Mesodermal cell (in vitro differentiated cells): ENCODE measurements around the gene MEGF10.

Experiments used
- H3K27ac ChIP-seq: 2 replicates; pipeline ENCODE4 v1.7.0; 2013; ENCODE audit warnings: mild to moderate bottlenecking, low read depth, low read length, moderate library complexity; ENCODE audit not compliant: severe bottlenecking
- H3K36me3 ChIP-seq: 2 replicates; pipeline ENCODE4 v1.7.1; 2013; ENCODE audit warnings: mild to moderate bottlenecking, low read length, moderate library complexity; ENCODE audit not compliant: control insufficient read depth, insufficient read depth
- H3K4me1 ChIP-seq: one replicate; pipeline ENCODE4 v1.7.1; 2013; ENCODE audit warnings: mild to moderate bottlenecking, low read length; ENCODE audit not compliant: insufficient read depth, control insufficient read depth, poor library complexity, severe bottlenecking
- H3K4me3 ChIP-seq: 2 replicates; pipeline ENCODE4 v1.7.0; 2013; ENCODE audit warnings: low read length, control low read depth, mild to moderate bottlenecking; ENCODE audit not compliant: insufficient read depth, poor library complexity, severe bottlenecking; ENCODE audit errors: extremely low read depth
- H3K9me3 ChIP-seq: 2 replicates; pipeline ENCODE4 v1.7.1; 2013; ENCODE audit warnings: mild to moderate bottlenecking, low read length, moderate library complexity; ENCODE audit not compliant: control insufficient read depth
- WGBS, 2 experiments: methylation state at CpG; one replicate each; pipeline ENCODE4 v1.1.5; 2013; ENCODE audit warnings: missing lambda C conversion rate in 2 of 2; ENCODE audit not compliant: insufficient coverage in 2 of 2; 5-methylcytosine and 5-hydroxymethylcytosine counted together

MEGF10 gene

GRCh38 chr5:127396490-127397155, 106.0 kb downstream of the MEGF10 start:
- H3K4me1 ChIP-seq: peaks cover 2% of the 10 kb centered on the region
- WGBS, 2 experiments: 94 to 96% methylated on average over 13 to 15 of the region's 15 CpGs
- no peaks in the 10 kb centered on the region for H3K9me3 ChIP-seq
- H3K36me3 ChIP-seq: no peaks in the 10 kb centered on the region
- no peak overlapping the region for H3K4me3 ChIP-seq
- H3K27ac ChIP-seq: no peak overlapping the region

- 73 to 82% methylated on average over 2 of the region's 2 CpGs for WGBS, 2 experiments
- H3K4me3 ChIP-seq: no peak overlapping the region
- H3K9me3 ChIP-seq: no peaks in the 10 kb centered on the region
These were observed 107.9 kb downstream of the MEGF10 start for GRCh38 chr5:127398508-127398907.

DNA sequence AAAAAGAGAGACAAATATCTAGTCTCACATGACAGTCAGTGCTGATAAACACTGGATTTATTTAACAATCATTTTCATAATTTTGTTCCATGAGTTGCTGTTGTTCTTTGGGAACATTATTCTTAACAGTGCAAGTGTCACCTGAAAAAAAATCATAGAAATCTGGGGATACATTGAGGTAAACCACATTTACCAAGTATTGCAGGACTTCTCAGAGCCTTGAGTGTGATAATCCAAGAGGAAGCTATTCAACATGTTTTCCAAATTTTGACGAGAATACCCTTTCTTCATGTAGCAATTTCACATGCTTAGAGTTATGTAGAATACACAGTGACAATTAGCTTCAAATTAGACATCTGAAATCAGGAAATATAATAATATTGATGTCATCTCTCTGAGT, 108.5 kb downstream of the MEGF10 start:
- peaks cover 2% of the 10 kb centered on the region for H3K4me1 ChIP-seq
- H3K9me3 ChIP-seq: no peaks in the 10 kb centered on the region
- H3K36me3 ChIP-seq: no peaks in the 10 kb centered on the region
- H3K27ac ChIP-seq: no peak overlapping the region
- WGBS, 2 experiments: no CpG with 5 or more reads among the region's 1 CpG
- H3K4me3 ChIP-seq: no peak overlapping the region

More at GRCh38 chr5:127398508-127398907, 107.9 kb downstream of the MEGF10 start:
- H3K4me1 ChIP-seq: peaks cover 2% of the 10 kb centered on the region
- no peak overlapping the region for H3K27ac ChIP-seq
- H3K36me3 ChIP-seq: no peaks in the 10 kb centered on the region

- no peak overlapping the region for H3K4me3 ChIP-seq
- H3K27ac ChIP-seq: no peak overlapping the region
- H3K36me3 ChIP-seq: no peaks in the 10 kb centered on the region
- H3K4me1 ChIP-seq: peaks cover 2% of the 10 kb centered on the region
- no peaks in the 10 kb centered on the region for H3K9me3 ChIP-seq
- WGBS, 2 experiments: 83 to 100% methylated on average over 1 of the region's 1 CpG
These were observed 109.9 kb downstream of the MEGF10 start for GRCh38 chr5:127400539-127400938.

- Histone ChIP-seq H3K27ac (no peak overlapping the region), H3K4me1 (peaks cover 3% of the 10 kb centered on the region), H3K9me3 (no peaks in the 10 kb centered on the region), H3K36me3 (no peaks in the 10 kb centered on the region), H3K4me3 (no peak overlapping the region)
- WGBS, 2 experiments: 83 to 100% methylated on average over 1 of the region's 5 CpGs
These were observed 110.5 kb downstream of the MEGF10 start for GRCh38 chr5:127400946-127401670.

- no peak overlapping the region for H3K27ac ChIP-seq
- no peaks in the 10 kb centered on the region for H3K9me3 ChIP-seq
- no peaks in the 10 kb centered on the region for H3K36me3 ChIP-seq
- 56 to 76% methylated on average over 3 to 4 of the region's 5 CpGs for WGBS, 2 experiments
- H3K4me1 ChIP-seq: peaks cover 10% of the 10 kb centered on the region
- H3K4me3 ChIP-seq: no peak overlapping the region
These were observed 111.8 kb downstream of the MEGF10 start for GRCh38 chr5:127402361-127402760.

DNA sequence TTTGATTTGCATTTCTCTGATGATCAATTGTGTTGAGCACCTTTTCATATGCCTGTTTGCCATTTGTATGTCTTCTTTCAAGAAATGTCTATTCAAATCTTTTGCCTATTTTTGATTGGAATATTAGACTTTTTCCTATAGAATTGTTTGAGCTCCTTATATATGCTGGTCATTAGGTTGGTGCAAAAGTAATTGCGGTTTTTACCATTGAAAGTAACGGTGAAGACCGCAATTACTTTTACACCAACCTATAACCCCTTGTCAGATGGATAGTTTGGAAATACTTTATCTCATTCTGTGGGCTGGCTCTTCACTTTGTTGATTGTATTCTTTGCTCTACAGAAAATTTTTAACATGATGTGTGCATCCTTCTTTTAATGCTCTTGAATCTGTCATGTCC, 113.6 kb downstream of the MEGF10 start:
- no CpG with 5 or more reads among the region's 3 CpGs for WGBS, 2 experiments
- H3K9me3 ChIP-seq: no peaks in the 10 kb centered on the region
- no peak overlapping the region for H3K4me3 ChIP-seq
- H3K27ac ChIP-seq: no peak overlapping the region
- H3K36me3 ChIP-seq: no peaks in the 10 kb centered on the region
- H3K4me1 ChIP-seq: peaks cover 10% of the 10 kb centered on the region

GRCh38 chr5:127406326-127407121, 115.9 kb downstream of the MEGF10 start:
- no peak overlapping the region for H3K4me3 ChIP-seq
- H3K36me3 ChIP-seq: no peaks in the 10 kb centered on the region
- peaks cover 14% of the 10 kb centered on the region for H3K4me1 ChIP-seq
- WGBS, 2 experiments: 52 to 65% methylated on average over 6 of the region's 9 CpGs
- H3K9me3 ChIP-seq: no peaks in the 10 kb centered on the region
- H3K27ac ChIP-seq: peak overlapping the region; percentile 87

DNA sequence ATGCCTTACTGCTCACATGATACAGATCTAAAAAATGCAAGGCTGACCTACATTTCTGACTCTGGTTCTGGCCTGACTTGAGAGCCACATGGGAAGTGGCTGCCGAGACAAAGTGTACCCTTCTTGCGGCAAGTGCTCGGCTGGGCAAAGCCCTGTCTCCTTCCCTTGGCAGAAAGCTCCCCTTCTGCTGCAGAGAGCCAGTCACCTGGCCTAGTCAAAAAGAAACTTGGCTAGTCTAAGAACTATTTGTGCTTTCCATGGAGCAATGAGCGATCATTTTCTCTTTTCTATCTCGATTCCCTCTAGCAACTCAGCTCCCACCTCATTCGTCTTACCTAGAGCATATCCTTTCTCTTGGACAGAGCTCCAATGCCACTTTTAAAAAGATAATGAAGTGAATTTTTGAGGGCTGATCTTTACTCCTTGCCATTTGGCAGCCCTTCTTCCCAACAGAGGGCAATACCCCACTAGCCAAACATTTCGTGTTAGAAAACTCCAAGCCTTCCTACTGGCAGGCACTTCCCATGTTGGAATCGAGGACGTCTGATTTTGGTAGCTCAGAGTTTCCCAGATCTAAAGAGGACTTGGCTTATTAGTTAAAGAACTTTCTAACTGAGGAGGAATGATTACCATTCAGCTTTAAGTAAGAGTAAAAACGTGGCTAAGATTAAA, 118.8 kb downstream of the MEGF10 start:
- Histone ChIP-seq H3K9me3 (no peaks in the 10 kb centered on the region), H3K4me1 (peaks cover 14% of the 10 kb centered on the region), H3K4me3 (no peak overlapping the region), H3K27ac (no peak overlapping the region), H3K36me3 (no peaks in the 10 kb centered on the region)
- WGBS, 2 experiments: 91 to 99% methylated on average over 5 to 8 of the region's 10 CpGs

DNA sequence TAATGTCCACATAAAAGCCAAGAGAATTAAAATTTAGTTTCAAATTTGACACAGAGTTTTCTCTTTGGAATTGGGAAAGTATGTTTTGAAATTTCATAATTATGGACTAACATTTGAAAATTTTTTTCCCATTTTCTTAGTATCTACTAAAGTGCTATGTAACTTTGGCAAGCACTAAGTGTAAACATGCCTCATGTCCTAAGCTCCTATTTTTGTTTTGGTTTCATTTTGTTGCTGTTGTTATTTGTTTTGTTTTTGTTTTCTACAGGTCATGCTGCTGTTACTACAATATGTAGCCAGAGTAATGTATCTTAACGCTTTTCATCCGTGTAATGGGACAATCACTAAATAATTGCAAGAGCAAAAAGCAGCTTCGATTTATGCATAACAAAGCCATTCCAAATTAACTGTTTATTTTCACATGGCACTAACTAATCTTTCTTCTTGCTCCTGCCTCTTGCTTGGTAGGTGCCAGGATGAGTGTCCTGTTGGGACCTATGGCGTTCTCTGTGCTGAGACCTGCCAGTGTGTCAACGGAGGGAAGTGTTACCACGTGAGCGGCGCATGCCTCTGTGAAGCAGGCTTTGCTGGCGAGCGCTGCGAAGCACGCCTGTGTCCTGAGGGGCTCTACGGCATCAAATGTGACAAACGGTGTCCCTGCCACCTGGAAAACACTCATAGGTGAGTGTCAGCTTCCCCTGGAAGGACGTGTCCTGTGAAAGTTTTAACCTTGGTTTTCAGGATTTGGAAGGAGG, 119.5 kb downstream of the MEGF10 start:
- Histone ChIP-seq H3K4me1 (peaks cover 14% of the 10 kb centered on the region), H3K36me3 (no peaks in the 10 kb centered on the region), H3K9me3 (no peaks in the 10 kb centered on the region), H3K4me3 (no peak overlapping the region), H3K27ac (no peak overlapping the region)
- WGBS, 2 experiments: 94 to 96% methylated on average over 14 to 15 of the region's 15 CpGs
